ENCODE data around the gene CLEC14A.

The CLEC14A gene

GRCh38 chr14:38243696-38244240 is 12.1 kb downstream of the CLEC14A start:
- no peak for DNase-seq (ENCODE audit: insufficient read length)
- FAIRE-seq = no peak

DNA sequence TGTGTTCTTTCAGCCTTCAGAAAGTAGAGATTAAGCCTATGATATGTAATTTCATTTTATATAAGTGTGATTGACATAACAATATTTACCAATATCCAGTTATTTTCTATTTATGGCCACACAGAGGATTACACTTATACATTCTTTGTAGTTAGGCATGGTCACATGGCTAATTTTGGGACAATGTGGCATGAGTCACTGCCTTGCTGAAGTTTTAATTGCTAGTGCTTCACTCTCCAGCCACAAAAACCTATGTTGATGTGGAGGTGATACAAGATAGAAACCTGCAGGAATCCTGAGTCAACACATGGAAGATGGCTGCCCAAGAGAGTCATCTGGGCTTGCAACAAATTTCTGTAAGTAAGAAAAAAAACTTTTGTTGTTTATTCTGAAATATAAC is 17.0 kb downstream of the CLEC14A start:
- no peak for FAIRE-seq
- TF ChIP-seq POLR2A (IDR thresholded peaks at IDR 0.05; ENCODE audit: low read depth, low read length) (no peak), TAF1 (IDR thresholded peaks at IDR 0.05; ENCODE audit: borderline replicate concordance, low read depth, low read length) (no peak), POLR2AphosphoS5 (IDR thresholded peaks at IDR 0.05; ENCODE audit: low read depth, low read length) (no peak)
- no peak for DNase-seq (ENCODE audit: insufficient read length)

More at GRCh38 chr14:38243696-38244240, 12.1 kb downstream of the CLEC14A start:
- TF ChIP-seq POLR2AphosphoS5 (IDR thresholded peaks at IDR 0.05; ENCODE audit: low read depth, low read length) = no peak
- no peak for TF ChIP-seq TAF1 (IDR thresholded peaks at IDR 0.05; ENCODE audit: borderline replicate concordance, low read depth, low read length)
- TF ChIP-seq POLR2A (IDR thresholded peaks at IDR 0.05; ENCODE audit: low read depth, low read length) = no peak

GRCh38 chr14:38238332-38238731 is 17.6 kb downstream of the CLEC14A start:
- TF ChIP-seq TAF1 (IDR thresholded peaks at IDR 0.05; ENCODE audit: borderline replicate concordance, low read depth, low read length) (no peak), POLR2AphosphoS5 (IDR thresholded peaks at IDR 0.05; ENCODE audit: low read depth, low read length) (no peak), POLR2A (IDR thresholded peaks at IDR 0.05; ENCODE audit: low read depth, low read length) (no peak)
- DNase-seq (ENCODE audit: insufficient read length) (no peak), FAIRE-seq (no peak)

GRCh38 chr14:38233218-38233617 is 22.7 kb downstream of the CLEC14A start:
- no peak for TF ChIP-seq TAF1 (IDR thresholded peaks at IDR 0.05; ENCODE audit: borderline replicate concordance, low read depth, low read length)
- TF ChIP-seq POLR2A (IDR thresholded peaks at IDR 0.05; ENCODE audit: low read depth, low read length) = no peak
- TF ChIP-seq POLR2AphosphoS5 (IDR thresholded peaks at IDR 0.05; ENCODE audit: low read depth, low read length) = no peak
- FAIRE-seq (no peak), DNase-seq (ENCODE audit: insufficient read length) (no peak)

GRCh38 chr14:38226366-38226765 is 29.5 kb downstream of the CLEC14A start:
- no peak for TF ChIP-seq POLR2A (IDR thresholded peaks at IDR 0.05; ENCODE audit: low read depth, low read length)
- no peak for TF ChIP-seq POLR2AphosphoS5 (IDR thresholded peaks at IDR 0.05; ENCODE audit: low read depth, low read length)
- no peak for TF ChIP-seq TAF1 (IDR thresholded peaks at IDR 0.05; ENCODE audit: borderline replicate concordance, low read depth, low read length)
- no peak for FAIRE-seq
- DNase-seq (ENCODE audit: insufficient read length) = no peak

- DNase-seq (ENCODE audit: insufficient read length) (no peak), FAIRE-seq (no peak)
- no peak for TF ChIP-seq POLR2AphosphoS5 (IDR thresholded peaks at IDR 0.05; ENCODE audit: low read depth, low read length)
- TF ChIP-seq POLR2A (IDR thresholded peaks at IDR 0.05; ENCODE audit: low read depth, low read length) = no peak
- no peak for TF ChIP-seq TAF1 (IDR thresholded peaks at IDR 0.05; ENCODE audit: borderline replicate concordance, low read depth, low read length)
These were observed 29.9 kb downstream of the CLEC14A start for GRCh38 chr14:38225946-38226345.

DNA sequence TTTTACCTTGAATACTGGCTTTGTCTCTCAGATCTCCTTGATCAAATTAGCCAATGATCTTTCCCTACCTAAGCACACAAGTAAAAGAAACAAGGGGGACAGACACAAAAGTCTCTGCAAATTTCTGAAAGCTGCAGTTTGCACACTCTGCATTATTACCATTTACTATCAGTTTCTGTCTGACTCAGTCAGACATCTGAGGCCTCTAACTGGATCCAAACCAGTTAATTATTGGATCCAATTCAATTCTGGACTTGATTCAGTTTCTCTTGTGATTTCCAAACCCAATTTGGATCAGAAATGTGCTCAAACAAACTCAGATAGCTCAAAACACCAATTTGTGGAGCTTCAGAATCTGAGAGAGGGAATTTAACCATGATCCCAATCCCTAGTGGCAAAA is 31.6 kb downstream of the CLEC14A start:
- DNase-seq (ENCODE audit: insufficient read length) (no peak), FAIRE-seq (no peak)
- TF ChIP-seq TAF1 (IDR thresholded peaks at IDR 0.05; ENCODE audit: borderline replicate concordance, low read depth, low read length) (no peak), POLR2A (IDR thresholded peaks at IDR 0.05; ENCODE audit: low read depth, low read length) (no peak), POLR2AphosphoS5 (IDR thresholded peaks at IDR 0.05; ENCODE audit: low read depth, low read length) (no peak)

DNA sequence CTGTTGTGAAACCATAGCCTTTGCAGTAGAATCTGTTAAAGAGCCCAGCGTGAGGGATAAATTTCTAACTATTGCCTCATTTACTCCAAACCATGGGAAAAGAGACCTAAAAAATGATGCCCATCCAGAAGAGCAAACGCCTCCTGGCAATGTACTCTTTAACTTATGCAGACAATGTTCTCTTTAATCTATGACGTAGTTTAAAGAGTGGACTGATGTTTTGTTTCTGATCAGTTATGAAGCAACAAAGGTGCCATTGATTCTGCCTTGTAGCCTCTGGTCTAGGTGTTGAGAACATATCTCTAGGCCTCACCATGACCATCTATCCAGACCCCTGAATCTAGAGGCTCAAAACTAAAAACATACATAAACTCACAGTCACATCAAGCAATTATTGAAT is 34.8 kb downstream of the CLEC14A start:
- FAIRE-seq (no peak), DNase-seq (ENCODE audit: insufficient read length) (no peak)
- TF ChIP-seq POLR2A (IDR thresholded peaks at IDR 0.05; ENCODE audit: low read depth, low read length) = no peak
- TF ChIP-seq TAF1 (IDR thresholded peaks at IDR 0.05; ENCODE audit: borderline replicate concordance, low read depth, low read length) = no peak
- TF ChIP-seq POLR2AphosphoS5 (IDR thresholded peaks at IDR 0.05; ENCODE audit: low read depth, low read length) = no peak

DNA sequence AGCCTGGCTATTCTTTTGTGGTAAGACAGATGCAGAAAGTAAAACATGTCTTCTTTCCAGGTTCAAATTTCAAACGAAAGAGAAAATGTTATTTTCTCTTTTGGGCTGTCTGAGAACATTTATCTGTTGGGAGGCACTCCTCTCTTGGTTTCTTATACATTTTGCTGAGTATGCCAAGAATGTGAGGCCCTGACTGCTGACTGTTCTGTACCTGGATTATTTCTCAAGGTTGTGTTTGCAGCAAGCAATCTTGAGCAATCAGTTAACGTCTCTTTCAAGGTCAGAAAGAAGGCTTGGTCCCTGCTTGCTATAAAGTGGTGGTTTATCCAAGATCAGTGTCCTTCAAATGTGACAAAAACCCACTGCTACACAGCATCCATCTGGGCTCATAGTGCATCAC is 38.3 kb downstream of the CLEC14A start:
- TF ChIP-seq POLR2A (IDR thresholded peaks at IDR 0.05; ENCODE audit: low read depth, low read length) (no peak), TAF1 (IDR thresholded peaks at IDR 0.05; ENCODE audit: borderline replicate concordance, low read depth, low read length) (no peak), POLR2AphosphoS5 (IDR thresholded peaks at IDR 0.05; ENCODE audit: low read depth, low read length) (no peak)
- DNase-seq (ENCODE audit: insufficient read length) (no peak), FAIRE-seq (no peak)

- no peak for FAIRE-seq
- DNase-seq (ENCODE audit: insufficient read length) = no peak
- TF ChIP-seq POLR2AphosphoS5 (IDR thresholded peaks at IDR 0.05; ENCODE audit: low read depth, low read length) (no peak), POLR2A (IDR thresholded peaks at IDR 0.05; ENCODE audit: low read depth, low read length) (no peak), TAF1 (IDR thresholded peaks at IDR 0.05; ENCODE audit: borderline replicate concordance, low read depth, low read length) (no peak)
These were observed 42.9 kb downstream of the CLEC14A start for GRCh38 chr14:38213001-38213400.

DNA sequence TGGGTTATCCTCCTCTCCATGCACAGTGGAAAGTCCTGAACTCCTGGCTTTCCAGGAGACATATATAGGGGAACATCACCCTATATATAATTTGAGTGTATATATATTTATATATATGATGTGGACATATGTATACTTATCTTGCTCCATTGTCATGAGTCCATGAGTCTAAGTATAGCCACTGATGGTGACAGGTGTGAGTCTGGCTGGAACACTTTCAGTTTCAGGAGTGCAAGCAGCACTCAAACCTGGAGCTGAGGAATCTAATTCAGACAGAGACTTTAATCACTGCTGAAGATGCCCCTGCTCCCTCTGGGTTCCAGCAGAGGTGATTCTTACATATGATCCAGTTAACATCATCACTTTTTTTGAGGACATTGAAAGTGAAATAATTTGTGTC is 43.8 kb downstream of the CLEC14A start:
- FAIRE-seq = no peak
- no peak for TF ChIP-seq TAF1 (IDR thresholded peaks at IDR 0.05; ENCODE audit: borderline replicate concordance, low read depth, low read length)
- TF ChIP-seq POLR2AphosphoS5 (IDR thresholded peaks at IDR 0.05; ENCODE audit: low read depth, low read length) = no peak
- no peak for TF ChIP-seq POLR2A (IDR thresholded peaks at IDR 0.05; ENCODE audit: low read depth, low read length)
- no peak for DNase-seq (ENCODE audit: insufficient read length)

DNA sequence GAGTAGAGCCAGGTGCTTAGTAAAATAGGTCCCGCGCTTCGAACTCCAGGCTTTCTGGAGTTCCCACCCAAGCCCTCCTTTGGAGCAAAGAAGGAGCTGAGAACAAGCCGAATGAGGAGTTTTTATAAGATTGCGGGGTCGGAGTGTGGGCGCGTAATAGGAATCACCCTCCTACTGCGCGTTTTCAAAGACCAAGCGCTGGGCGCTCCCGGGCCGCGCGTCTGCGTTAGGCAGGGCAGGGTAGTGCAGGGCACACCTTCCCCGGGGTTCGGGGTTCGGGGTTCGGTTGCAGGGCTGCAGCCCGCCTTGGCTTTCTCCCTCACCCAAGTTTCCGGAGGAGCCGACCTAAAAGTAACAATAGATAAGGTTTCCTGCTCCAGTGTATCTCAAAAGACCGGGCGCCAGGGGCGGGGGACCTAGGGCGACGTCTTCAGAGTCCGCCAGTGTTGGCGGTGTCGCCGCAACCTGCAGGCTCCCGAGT is 44.6 kb downstream of the CLEC14A start:
- no peak for TF ChIP-seq POLR2AphosphoS5 (IDR thresholded peaks at IDR 0.05; ENCODE audit: low read depth, low read length)
- TF ChIP-seq TAF1 (IDR thresholded peaks at IDR 0.05; ENCODE audit: borderline replicate concordance, low read depth, low read length) = no peak
- no peak for TF ChIP-seq POLR2A (IDR thresholded peaks at IDR 0.05; ENCODE audit: low read depth, low read length)
- no peak for FAIRE-seq
- DNase-seq (ENCODE audit: insufficient read length) = no peak

Measured in GM12892 (cell line).